ENCODE measurements around the gene P4HA2. TPM values are rescaled to one million over a fixed set of nuclear protein-coding genes. Genes with fewer than 3 reads are reported as not detected.
"Not testable (repeated sequence)": the region's sequence is repeated elsewhere in the genome, so short reads cannot be mapped to it uniquely, and the experiment has no call there.

P4HA2 gene
- total RNA-seq, 2 experiments from 2014 or later, result 17.3 to 18.6 TPM

- intact Hi-C loops (cut with micrococcal nuclease), result no loop called here
- no peak overlapping the region for H3K4me3 Mint-ChIP-seq
- CTCF ChIA-PET, result no interaction called here
Observed at GRCh38 chr5:132156413-132156812, 71.2 kb downstream of the P4HA2 start.

DNA sequence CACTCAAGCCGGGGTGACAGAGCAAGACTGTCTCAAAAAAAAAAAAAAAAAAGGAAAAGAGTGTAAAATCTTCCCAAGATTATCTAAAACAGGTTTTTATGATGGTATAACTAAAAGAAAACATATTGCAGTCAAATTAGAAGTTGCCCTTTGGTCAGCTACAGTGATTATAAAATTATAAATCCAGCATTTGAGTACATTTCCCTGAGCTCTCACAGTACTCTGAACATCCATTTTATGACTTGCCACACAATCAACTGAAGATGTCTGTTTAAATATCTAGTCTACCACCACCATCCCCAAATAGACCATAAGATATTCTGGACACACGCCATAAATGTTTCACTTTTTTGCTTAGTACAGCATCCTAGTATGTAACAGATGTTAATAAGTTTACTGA is 77.1 kb downstream of the P4HA2 start:
- Mint-ChIP-seq H3K9me3 (peaks cover 17% of the 10 kb centered on the region), H3K4me3 (no peak overlapping the region), H3K4me1 (ENCODE audit: low read depth) (peaks cover 5% of the 10 kb centered on the region), H3K36me3 (ENCODE audit: low read depth) (peaks cover 7% of the 10 kb centered on the region), H3K27ac (no peak overlapping the region), H3K27me3 (peaks cover 17% of the 10 kb centered on the region)
- ATAC-seq (no peak), DNase-seq (no peak)
- intact Hi-C loops (cut with micrococcal nuclease), result no loop called here
- CTCF ChIA-PET, result no interaction called here
- POLR2A ChIA-PET, result no interaction called here
- TF ChIP-seq, protein P1, sequence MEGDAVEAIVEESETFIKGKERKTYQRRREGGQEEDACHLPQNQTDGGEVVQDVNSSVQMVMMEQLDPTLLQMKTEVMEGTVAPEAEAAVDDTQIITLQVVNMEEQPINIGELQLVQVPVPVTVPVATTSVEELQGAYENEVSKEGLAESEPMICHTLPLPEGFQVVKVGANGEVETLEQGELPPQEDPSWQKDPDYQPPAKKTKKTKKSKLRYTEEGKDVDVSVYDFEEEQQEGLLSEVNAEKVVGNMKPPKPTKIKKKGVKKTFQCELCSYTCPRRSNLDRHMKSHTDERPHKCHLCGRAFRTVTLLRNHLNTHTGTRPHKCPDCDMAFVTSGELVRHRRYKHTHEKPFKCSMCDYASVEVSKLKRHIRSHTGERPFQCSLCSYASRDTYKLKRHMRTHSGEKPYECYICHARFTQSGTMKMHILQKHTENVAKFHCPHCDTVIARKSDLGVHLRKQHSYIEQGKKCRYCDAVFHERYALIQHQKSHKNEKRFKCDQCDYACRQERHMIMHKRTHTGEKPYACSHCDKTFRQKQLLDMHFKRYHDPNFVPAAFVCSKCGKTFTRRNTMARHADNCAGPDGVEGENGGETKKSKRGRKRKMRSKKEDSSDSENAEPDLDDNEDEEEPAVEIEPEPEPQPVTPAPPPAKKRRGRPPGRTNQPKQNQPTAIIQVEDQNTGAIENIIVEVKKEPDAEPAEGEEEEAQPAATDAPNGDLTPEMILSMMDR (IDR thresholded peaks at IDR 0.05), result no peak

More at GRCh38 chr5:132156413-132156812, 71.2 kb downstream of the P4HA2 start:
- POLR2A ChIA-PET, result no interaction called here
- ATAC-seq, result no peak
- H3K27me3 Mint-ChIP-seq, result peaks cover 19% of the 10 kb centered on the region
- TF ChIP-seq, protein P1 (IDR thresholded peaks at IDR 0.05), result no peak
- H3K36me3 Mint-ChIP-seq (ENCODE audit: low read depth), result peaks cover 13% of the 10 kb centered on the region
- no peak overlapping the region for H3K27ac Mint-ChIP-seq
- no peaks in the 10 kb centered on the region for H3K4me1 Mint-ChIP-seq (ENCODE audit: low read depth)
- H3K9me3 Mint-ChIP-seq, result peaks cover 25% of the 10 kb centered on the region
- DNase-seq, result no peak

DNA sequence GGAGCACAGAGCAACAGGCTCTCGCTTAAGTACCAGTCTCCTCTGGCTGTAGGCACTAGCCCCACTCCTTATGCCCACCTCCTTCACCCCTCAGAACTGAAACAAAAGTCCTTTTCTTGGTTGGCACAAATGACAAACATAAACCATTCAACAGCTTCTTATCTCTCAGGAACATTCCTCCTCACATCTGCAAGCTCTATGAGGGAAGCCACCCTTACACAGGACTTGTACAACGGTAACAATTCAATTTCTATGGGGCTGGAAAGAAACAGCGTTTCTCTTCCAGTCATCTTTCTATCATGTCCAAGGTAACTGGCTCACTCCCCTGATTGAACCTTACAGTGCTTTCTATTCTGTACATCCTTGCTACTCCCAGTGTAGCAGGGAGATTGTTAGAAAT is 80.0 kb downstream of the P4HA2 start:
- ATAC-seq, result no peak
- H3K4me1 Mint-ChIP-seq (ENCODE audit: low read depth), result peaks cover 5% of the 10 kb centered on the region
- POLR2A ChIA-PET, result no interaction called here
- H3K36me3 Mint-ChIP-seq (ENCODE audit: low read depth), result peaks cover 4% of the 10 kb centered on the region
- peaks cover 22% of the 10 kb centered on the region for H3K9me3 Mint-ChIP-seq
- CTCF ChIA-PET, result no interaction called here
- peaks cover 6% of the 10 kb centered on the region for H3K27me3 Mint-ChIP-seq
- TF ChIP-seq, protein P1 (IDR thresholded peaks at IDR 0.05), result no peak
- H3K4me3 Mint-ChIP-seq, result no peak overlapping the region
- H3K27ac Mint-ChIP-seq, result no peak overlapping the region
- DNase-seq, result no peak
- intact Hi-C loops (cut with micrococcal nuclease), result no loop called here

DNA sequence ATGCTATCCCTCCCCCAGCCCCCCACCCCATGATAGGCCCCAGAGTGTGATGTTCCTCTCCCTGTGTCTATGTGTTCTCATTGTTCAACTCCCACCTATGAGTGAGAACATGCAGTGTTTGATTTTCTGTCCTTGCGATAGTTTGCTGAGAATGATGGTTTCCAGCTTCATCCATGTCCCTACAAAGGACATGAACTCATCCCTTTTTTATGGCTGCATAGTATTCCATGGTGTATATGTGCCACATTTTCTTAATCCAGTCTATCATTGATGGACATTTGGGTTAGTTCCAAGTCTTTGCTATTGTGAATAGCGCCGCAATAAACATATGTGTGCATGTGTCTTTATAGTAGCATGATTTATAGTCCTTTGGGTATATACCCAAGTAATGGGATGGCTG is 82.3 kb downstream of the P4HA2 start:
- H3K4me1 Mint-ChIP-seq (ENCODE audit: low read depth); POLR2A ChIA-PET; H3K4me3 Mint-ChIP-seq; CTCF ChIA-PET; ATAC-seq; intact Hi-C loops (cut with micrococcal nuclease); H3K27me3 Mint-ChIP-seq; H3K36me3 Mint-ChIP-seq (ENCODE audit: low read depth); DNase-seq; H3K27ac Mint-ChIP-seq: not testable (repeated sequence)
- H3K9me3 Mint-ChIP-seq, result peaks cover 22% of the 10 kb centered on the region

- Mint-ChIP-seq H3K4me1 (ENCODE audit: low read depth) (peaks cover 5% of the 10 kb centered on the region), H3K9me3 (peaks cover 28% of the 10 kb centered on the region), H3K4me3 (no peak overlapping the region), H3K27me3 (peaks cover 10% of the 10 kb centered on the region), H3K36me3 (ENCODE audit: low read depth) (peaks cover 7% of the 10 kb centered on the region), H3K27ac (no peak overlapping the region)
- TF ChIP-seq, protein P1 (IDR thresholded peaks at IDR 0.05), result no peak
- POLR2A ChIA-PET, result no interaction called here
- intact Hi-C loops (cut with micrococcal nuclease), result no loop called here
- CTCF ChIA-PET, result no interaction called here
- ATAC-seq (no peak), DNase-seq (no peak)
Observed at GRCh38 chr5:132143148-132143547, 84.5 kb downstream of the P4HA2 start.

DNA sequence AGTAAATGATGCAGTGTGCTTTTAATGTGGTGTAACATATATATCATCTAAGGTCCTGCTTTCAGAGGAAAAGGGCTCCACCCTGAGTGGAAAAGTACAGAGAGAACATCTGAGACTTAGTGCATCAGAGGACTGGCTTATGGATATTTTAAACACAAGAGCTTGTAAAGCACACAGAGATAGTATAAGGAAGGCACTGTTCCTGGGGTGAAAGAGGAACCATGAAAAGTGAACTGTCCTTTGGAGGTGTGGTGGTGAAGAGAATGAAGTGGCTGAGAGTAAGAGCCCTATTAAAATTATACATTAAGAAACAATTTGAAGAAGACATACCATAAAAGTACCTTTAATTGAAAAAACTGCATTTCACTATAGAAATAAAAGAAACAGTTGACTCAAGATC is 85.2 kb downstream of the P4HA2 start:
- ChIA-PET POLR2A (interaction anchor here (0.6 kb wide), 1 partner anchor 1861 kb away, joined by 3 read pairs; no protein-coding TSS in a partner anchor), CTCF (interaction anchor here (1.2 to 2.1 kb wide), 2 partner anchors 48 to 78 kb away, joined by 3 to 6 read pairs; no protein-coding TSS in a partner anchor)
- no peak overlapping the region for H3K4me3 Mint-ChIP-seq
- no peak overlapping the region for H3K27ac Mint-ChIP-seq
- intact Hi-C loops (cut with micrococcal nuclease), result no loop called here
- ATAC-seq (no peak), DNase-seq (no peak)
- peaks cover 3% of the 10 kb centered on the region for H3K4me1 Mint-ChIP-seq (ENCODE audit: low read depth)
- peaks cover 10% of the 10 kb centered on the region for H3K27me3 Mint-ChIP-seq
- H3K36me3 Mint-ChIP-seq (ENCODE audit: low read depth), result peaks cover 7% of the 10 kb centered on the region
- H3K9me3 Mint-ChIP-seq, result peaks cover 28% of the 10 kb centered on the region
- TF ChIP-seq, protein P1 (IDR thresholded peaks at IDR 0.05), result no peak
